ENCODE results near the gene PRKCQ. TPM values are rescaled to one million over a fixed set of nuclear protein-coding genes. Genes with fewer than 3 reads are reported as not detected.

PRKCQ gene
- total and polyA plus RNA-seq, 4 donors = 0.13 to 3.3 (median 0.45) TPM

- peak overlapping the region in 1 of 2 donors; percentile 59 for H3K9ac ChIP-seq (ENCODE audit: low read depth in 1 of 2, low read length in 2 of 2)
- 9% methylated on average over 18 of the region's 18 CpGs for WGBS
- TF ChIP-seq SP1 (IDR thresholded peaks at IDR 0.05) = peak; percentile 40
- TF ChIP-seq EGR1 (IDR thresholded peaks at IDR 0.05; ENCODE audit: low read depth in 2 of 2) = peak in 1 of 2 donors; percentile 15
- no peak for TF ChIP-seq HNF4G (IDR thresholded peaks at IDR 0.05)
- TF ChIP-seq YY1 (IDR thresholded peaks at IDR 0.05) = peak; percentile 70
- no peak for TF ChIP-seq GABPA (IDR thresholded peaks at IDR 0.05 in 1 of 2, conservative IDR thresholded peaks at IDR 0.05 in 1 of 2)
- TF ChIP-seq, protein P1, sequence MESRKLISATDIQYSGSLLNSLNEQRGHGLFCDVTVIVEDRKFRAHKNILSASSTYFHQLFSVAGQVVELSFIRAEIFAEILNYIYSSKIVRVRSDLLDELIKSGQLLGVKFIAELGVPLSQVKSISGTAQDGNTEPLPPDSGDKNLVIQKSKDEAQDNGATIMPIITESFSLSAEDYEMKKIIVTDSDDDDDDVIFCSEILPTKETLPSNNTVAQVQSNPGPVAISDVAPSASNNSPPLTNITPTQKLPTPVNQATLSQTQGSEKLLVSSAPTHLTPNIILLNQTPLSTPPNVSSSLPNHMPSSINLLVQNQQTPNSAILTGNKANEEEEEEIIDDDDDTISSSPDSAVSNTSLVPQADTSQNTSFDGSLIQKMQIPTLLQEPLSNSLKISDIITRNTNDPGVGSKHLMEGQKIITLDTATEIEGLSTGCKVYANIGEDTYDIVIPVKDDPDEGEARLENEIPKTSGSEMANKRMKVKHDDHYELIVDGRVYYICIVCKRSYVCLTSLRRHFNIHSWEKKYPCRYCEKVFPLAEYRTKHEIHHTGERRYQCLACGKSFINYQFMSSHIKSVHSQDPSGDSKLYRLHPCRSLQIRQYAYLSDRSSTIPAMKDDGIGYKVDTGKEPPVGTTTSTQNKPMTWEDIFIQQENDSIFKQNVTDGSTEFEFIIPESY (IDR thresholded peaks at IDR 0.05) = peak; percentile 71
- TF ChIP-seq RXRA (IDR thresholded peaks at IDR 0.05) = peak; percentile 70 to 75
- peak; percentile 84 for TF ChIP-seq CTCF (IDR thresholded peaks at IDR 0.05; ENCODE audit: low read depth, low read length, missing input control)
- TF ChIP-seq TAF1 (conservative IDR thresholded peaks at IDR 0.05) = no peak
- TF ChIP-seq JUND (IDR thresholded peaks at IDR 0.05) = peak; percentile 24 to 64
- no peak for TF ChIP-seq FOXA1 (IDR thresholded peaks at IDR 0.05)
- peak; percentile 96 to 98 for TF ChIP-seq RAD21 (IDR thresholded peaks at IDR 0.05)
- no peak for TF ChIP-seq ATF3 (IDR thresholded peaks at IDR 0.05)
- TF ChIP-seq HNF4A (conservative IDR thresholded peaks at IDR 0.05) = peak; percentile 47 to 59
- TF ChIP-seq REST (IDR thresholded peaks at IDR 0.05) = peak; percentile 35
- peak; percentile 70 for TF ChIP-seq NR2F2 (IDR thresholded peaks at IDR 0.05)
- TF ChIP-seq FOXA2 (IDR thresholded peaks at IDR 0.05) = peak; percentile 38
- TF ChIP-seq, protein P2, sequence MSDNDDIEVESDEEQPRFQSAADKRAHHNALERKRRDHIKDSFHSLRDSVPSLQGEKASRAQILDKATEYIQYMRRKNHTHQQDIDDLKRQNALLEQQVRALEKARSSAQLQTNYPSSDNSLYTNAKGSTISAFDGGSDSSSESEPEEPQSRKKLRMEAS (IDR thresholded peaks at IDR 0.05) = peak; percentile 66
- no peaks in the 10 kb centered on the region for H3K36me3 ChIP-seq (ENCODE audit: control insufficient read depth in 4 of 4, insufficient read depth in 3 of 4, low read depth in 1 of 4, low read length in 3 of 4)
- H3K4me3 ChIP-seq (ENCODE audit: low read depth in 1 of 3, low read length in 3 of 3) = peak overlapping the region; percentile 1 to 39 (median 34)
- H3K4me1 ChIP-seq (ENCODE audit: control insufficient read depth in 4 of 4, insufficient read depth in 4 of 4, low read length in 3 of 4) = peaks cover 0 to 16% (median 9%) of the 10 kb centered on the region in 4 donors
- no peaks in the 10 kb centered on the region for H3K27me3 ChIP-seq (ENCODE audit: control insufficient read depth in 4 of 4, insufficient read depth in 4 of 4, low read length in 3 of 4)
- no peaks in the 10 kb centered on the region for H3K9me3 ChIP-seq (ENCODE audit: control insufficient read depth in 4 of 4, low read length in 3 of 4)
- peak overlapping the region; percentile 29 to 49 for H3K27ac ChIP-seq (ENCODE audit: low read depth in 1 of 2, low read length in 2 of 2)
- DNase-seq (ENCODE audit: low spot score) = peak; percentile 44
Measured at GRCh38 chr10:6401558-6402348, 178.3 kb downstream of the PRKCQ start.

Measured in liver (tissue), 9 donors.